ENCODE data around the gene AACS. TPM values are rescaled to one million over a fixed set of nuclear protein-coding genes. Genes with fewer than 3 reads are reported as not detected.

The AACS gene
- total RNA-seq, 1 donor from 2014 or later: 16.6 TPM

- no peaks in the 10 kb centered on the region for H3F3A ChIP-seq (ENCODE audit: low read depth)
- H3K4me3 Mint-ChIP-seq: no peak overlapping the region
- no peaks in the 10 kb centered on the region for H3K27me3 ChIP-seq
- no peak overlapping the region for H3K27ac ChIP-seq
- no peak overlapping the region for H3K4me2 ChIP-seq
- no peak overlapping the region for H3K4me3 ChIP-seq
- H3K36me3 ChIP-seq: no peaks in the 10 kb centered on the region
- TF ChIP-seq CTCF (IDR thresholded peaks at IDR 0.05): no peak
- TF ChIP-seq EZH2phosphoT487 (IDR thresholded peaks at IDR 0.05): no peak
- no peak for TF ChIP-seq EZH2 (IDR thresholded peaks at IDR 0.05)
- no peaks in the 10 kb centered on the region for H3K79me2 ChIP-seq (ENCODE audit: low read depth)
- H4K20me1 ChIP-seq (ENCODE audit: low read depth): no peaks in the 10 kb centered on the region
- peaks cover 14% of the 10 kb centered on the region for H3K4me1 Mint-ChIP-seq
- no peaks in the 10 kb centered on the region for H3K4me1 ChIP-seq
- peaks cover 3% of the 10 kb centered on the region for H3K9me3 Mint-ChIP-seq
- no peak for DNase-seq (ENCODE audit: low spot score)
- H3K36me3 Mint-ChIP-seq: no peaks in the 10 kb centered on the region
- H3K9me3 ChIP-seq (ENCODE audit: low read depth): no peaks in the 10 kb centered on the region
- no peak overlapping the region for H2AFZ ChIP-seq (replicated peaks)
- H3K27ac Mint-ChIP-seq: no peak overlapping the region
- H3K27me3 Mint-ChIP-seq (ENCODE audit: insufficient read depth, low read depth): peaks cover 10% of the 10 kb centered on the region
- H3K9ac ChIP-seq: no peak overlapping the region
These were observed 80.0 kb downstream of the AACS start for GRCh38 chr12:125145196-125145595.

DNA sequence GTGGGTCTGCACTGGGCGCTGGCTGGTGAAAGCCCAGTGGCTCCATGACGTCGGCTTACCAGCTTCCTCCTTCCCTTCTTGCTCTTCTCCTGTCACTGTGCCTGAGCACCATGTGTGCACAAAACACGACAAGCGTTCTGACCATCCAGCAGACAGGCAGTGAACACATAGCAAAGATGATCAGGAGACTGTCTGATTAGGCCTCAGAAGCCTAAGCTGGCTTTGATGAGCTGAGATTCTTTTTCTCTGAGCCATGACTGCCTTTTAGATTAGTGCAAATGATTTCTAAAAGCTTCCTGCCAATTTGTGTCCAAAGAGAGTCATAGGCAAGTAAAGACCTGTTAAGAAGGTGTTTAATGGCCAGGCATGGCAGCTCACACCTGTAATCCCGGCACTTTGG, 83.1 kb downstream of the AACS start:
- DNase-seq (ENCODE audit: low spot score): no peak
- no peak overlapping the region for H3K4me3 Mint-ChIP-seq
- Histone ChIP-seq H3K79me2 (ENCODE audit: low read depth) (no peaks in the 10 kb centered on the region), H3K4me2 (no peak overlapping the region), H3K9me3 (ENCODE audit: low read depth) (no peaks in the 10 kb centered on the region), H3K9ac (no peak overlapping the region), H3K4me1 (no peaks in the 10 kb centered on the region), H4K20me1 (ENCODE audit: low read depth) (no peaks in the 10 kb centered on the region), H3K27me3 (no peaks in the 10 kb centered on the region), H3K4me3 (no peak overlapping the region), H3K27ac (no peak overlapping the region), H3F3A (ENCODE audit: low read depth) (no peaks in the 10 kb centered on the region), H3K36me3 (no peaks in the 10 kb centered on the region), H2AFZ (replicated peaks) (no peak overlapping the region)
- peaks cover 11% of the 10 kb centered on the region for H3K27me3 Mint-ChIP-seq (ENCODE audit: insufficient read depth, low read depth)
- no peak overlapping the region for H3K27ac Mint-ChIP-seq
- no peaks in the 10 kb centered on the region for H3K36me3 Mint-ChIP-seq
- no peak for TF ChIP-seq CTCF (IDR thresholded peaks at IDR 0.05)
- TF ChIP-seq EZH2 (IDR thresholded peaks at IDR 0.05): no peak
- TF ChIP-seq EZH2phosphoT487 (IDR thresholded peaks at IDR 0.05): no peak
- H3K4me1 Mint-ChIP-seq: peaks cover 9% of the 10 kb centered on the region
- H3K9me3 Mint-ChIP-seq: peaks cover 3% of the 10 kb centered on the region

DNA sequence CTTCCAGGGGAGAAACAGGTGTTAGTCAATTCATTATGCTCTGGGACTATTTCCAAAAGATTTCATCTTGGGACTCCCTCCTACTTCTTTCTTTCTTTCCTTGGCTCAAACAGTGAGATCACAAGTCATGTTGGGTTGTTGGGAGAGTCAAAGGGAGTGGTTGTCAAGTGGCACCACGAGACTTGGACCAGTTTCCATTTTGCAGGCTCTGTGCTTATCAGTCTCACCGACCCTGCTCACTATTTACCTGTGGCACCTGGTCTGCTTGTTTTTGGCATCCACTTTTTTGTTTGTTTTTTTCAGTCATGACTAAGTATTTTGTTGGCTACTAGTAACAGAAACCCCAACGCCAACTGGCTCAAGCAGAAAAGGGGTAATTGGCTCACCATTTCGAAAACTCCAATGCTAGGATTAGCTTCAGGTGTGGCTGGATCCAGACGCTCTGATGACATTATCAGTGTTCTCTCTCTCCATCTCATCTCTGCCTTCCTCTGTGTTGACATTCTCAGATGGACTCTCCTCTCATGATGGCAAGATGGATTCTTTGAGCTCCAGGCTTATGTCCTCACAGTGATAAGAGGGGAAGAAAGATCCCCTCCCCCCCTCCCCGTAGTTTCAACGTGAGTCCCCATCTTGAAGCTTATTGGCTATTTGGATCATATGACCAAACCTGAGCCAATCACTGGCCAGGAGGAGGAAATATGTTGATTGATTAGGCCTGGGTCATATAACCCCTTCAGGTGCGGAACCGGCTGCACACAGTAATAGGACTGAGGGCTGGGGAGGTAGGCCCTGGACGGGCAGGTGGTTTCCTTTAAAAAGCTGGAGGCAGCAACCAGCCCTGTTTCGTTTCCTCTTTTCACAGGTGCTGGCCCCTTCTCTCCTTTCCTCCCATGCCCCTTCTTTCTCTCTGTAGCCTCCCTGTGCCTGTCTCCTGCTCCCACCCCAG, 84.2 kb downstream of the AACS start:
- Mint-ChIP-seq H3K27ac (no peak overlapping the region), H3K9me3 (peaks cover 3% of the 10 kb centered on the region), H3K4me1 (peaks cover 6% of the 10 kb centered on the region), H3K36me3 (no peaks in the 10 kb centered on the region), H3K27me3 (ENCODE audit: insufficient read depth, low read depth) (peaks cover 11% of the 10 kb centered on the region), H3K4me3 (no peak overlapping the region)
- Histone ChIP-seq H3K79me2 (ENCODE audit: low read depth) (no peaks in the 10 kb centered on the region), H4K20me1 (ENCODE audit: low read depth) (no peaks in the 10 kb centered on the region), H3K36me3 (no peaks in the 10 kb centered on the region), H2AFZ (replicated peaks) (no peak overlapping the region), H3K9me3 (ENCODE audit: low read depth) (no peaks in the 10 kb centered on the region), H3K27ac (no peak overlapping the region), H3K4me3 (no peak overlapping the region), H3F3A (ENCODE audit: low read depth) (no peaks in the 10 kb centered on the region), H3K4me1 (no peaks in the 10 kb centered on the region), H3K27me3 (no peaks in the 10 kb centered on the region), H3K4me2 (no peak overlapping the region), H3K9ac (no peak overlapping the region)
- no peak for DNase-seq (ENCODE audit: low spot score)
- TF ChIP-seq EZH2phosphoT487 (IDR thresholded peaks at IDR 0.05) (no peak), CTCF (IDR thresholded peaks at IDR 0.05) (no peak), EZH2 (IDR thresholded peaks at IDR 0.05) (no peak)

All from neural progenitor cell (in vitro differentiated cells).